ENCODE results near the gene SOX11.

Gene SOX11

DNA sequence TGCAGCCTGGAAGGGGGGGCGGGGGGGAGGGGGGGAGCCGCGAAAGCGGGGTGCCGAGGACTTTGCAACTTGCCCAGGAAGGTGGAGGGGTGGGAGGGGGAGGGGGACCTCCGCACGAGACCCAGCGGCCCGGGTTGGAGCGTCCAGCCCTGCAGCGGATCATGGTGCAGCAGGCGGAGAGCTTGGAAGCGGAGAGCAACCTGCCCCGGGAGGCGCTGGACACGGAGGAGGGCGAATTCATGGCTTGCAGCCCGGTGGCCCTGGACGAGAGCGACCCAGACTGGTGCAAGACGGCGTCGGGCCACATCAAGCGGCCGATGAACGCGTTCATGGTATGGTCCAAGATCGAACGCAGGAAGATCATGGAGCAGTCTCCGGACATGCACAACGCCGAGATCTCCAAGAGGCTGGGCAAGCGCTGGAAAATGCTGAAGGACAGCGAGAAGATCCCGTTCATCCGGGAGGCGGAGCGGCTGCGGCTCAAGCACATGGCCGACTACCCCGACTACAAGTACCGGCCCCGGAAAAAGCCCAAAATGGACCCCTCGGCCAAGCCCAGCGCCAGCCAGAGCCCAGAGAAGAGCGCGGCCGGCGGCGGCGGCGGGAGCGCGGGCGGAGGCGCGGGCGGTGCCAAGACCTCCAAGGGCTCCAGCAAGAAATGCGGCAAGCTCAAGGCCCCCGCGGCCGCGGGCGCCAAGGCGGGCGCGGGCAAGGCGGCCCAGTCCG, 540 bp downstream of the SOX11 start:
- ATAC-seq: peak; percentile 9

DNA sequence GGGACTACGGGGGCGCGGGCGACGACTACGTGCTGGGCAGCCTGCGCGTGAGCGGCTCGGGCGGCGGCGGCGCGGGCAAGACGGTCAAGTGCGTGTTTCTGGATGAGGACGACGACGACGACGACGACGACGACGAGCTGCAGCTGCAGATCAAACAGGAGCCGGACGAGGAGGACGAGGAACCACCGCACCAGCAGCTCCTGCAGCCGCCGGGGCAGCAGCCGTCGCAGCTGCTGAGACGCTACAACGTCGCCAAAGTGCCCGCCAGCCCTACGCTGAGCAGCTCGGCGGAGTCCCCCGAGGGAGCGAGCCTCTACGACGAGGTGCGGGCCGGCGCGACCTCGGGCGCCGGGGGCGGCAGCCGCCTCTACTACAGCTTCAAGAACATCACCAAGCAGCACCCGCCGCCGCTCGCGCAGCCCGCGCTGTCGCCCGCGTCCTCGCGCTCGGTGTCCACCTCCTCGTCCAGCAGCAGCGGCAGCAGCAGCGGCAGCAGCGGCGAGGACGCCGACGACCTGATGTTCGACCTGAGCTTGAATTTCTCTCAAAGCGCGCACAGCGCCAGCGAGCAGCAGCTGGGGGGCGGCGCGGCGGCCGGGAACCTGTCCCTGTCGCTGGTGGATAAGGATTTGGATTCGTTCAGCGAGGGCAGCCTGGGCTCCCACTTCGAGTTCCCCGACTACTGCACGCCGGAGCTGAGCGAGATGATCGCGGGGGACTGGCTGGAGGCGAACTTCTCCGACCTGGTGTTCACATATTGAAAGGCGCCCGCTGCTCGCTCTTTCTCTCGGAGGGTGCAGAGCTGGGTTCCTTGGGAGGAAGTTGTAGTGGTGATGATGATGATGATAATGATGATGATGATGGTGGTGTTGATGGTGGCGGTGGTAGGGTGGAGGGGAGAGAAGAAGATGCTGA, 1.4 kb downstream of the SOX11 start:
- TF ChIP-seq, protein P1, sequence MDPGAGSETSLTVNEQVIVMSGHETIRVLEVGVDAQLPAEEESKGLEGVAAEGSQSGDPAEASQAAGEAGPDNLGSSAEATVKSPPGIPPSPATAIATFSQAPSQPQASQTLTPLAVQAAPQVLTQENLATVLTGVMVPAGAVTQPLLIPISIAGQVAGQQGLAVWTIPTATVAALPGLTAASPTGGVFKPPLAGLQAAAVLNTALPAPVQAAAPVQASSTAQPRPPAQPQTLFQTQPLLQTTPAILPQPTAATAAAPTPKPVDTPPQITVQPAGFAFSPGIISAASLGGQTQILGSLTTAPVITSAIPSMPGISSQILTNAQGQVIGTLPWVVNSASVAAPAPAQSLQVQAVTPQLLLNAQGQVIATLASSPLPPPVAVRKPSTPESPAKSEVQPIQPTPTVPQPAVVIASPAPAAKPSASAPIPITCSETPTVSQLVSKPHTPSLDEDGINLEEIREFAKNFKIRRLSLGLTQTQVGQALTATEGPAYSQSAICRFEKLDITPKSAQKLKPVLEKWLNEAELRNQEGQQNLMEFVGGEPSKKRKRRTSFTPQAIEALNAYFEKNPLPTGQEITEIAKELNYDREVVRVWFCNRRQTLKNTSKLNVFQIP (CRISPR knock-in tag; IDR thresholded peaks at IDR 0.05; ENCODE audit: borderline replicate concordance, low read depth): no peak
- TF ChIP-seq RARB (CRISPR knock-in tag; IDR thresholded peaks at IDR 0.05) (no peak), ESRRG (CRISPR knock-in tag; IDR thresholded peaks at IDR 0.05) (no peak), ZC3H10 (CRISPR knock-in tag; IDR thresholded peaks at IDR 0.05) (no peak), ZNF70 (CRISPR knock-in tag; IDR thresholded peaks at IDR 0.05) (no peak), BACH2 (CRISPR knock-in tag; IDR thresholded peaks at IDR 0.05; ENCODE audit: borderline replicate concordance) (no peak), SNAI2 (CRISPR knock-in tag; IDR thresholded peaks at IDR 0.05) (no peak)
- TF ChIP-seq, protein P2, sequence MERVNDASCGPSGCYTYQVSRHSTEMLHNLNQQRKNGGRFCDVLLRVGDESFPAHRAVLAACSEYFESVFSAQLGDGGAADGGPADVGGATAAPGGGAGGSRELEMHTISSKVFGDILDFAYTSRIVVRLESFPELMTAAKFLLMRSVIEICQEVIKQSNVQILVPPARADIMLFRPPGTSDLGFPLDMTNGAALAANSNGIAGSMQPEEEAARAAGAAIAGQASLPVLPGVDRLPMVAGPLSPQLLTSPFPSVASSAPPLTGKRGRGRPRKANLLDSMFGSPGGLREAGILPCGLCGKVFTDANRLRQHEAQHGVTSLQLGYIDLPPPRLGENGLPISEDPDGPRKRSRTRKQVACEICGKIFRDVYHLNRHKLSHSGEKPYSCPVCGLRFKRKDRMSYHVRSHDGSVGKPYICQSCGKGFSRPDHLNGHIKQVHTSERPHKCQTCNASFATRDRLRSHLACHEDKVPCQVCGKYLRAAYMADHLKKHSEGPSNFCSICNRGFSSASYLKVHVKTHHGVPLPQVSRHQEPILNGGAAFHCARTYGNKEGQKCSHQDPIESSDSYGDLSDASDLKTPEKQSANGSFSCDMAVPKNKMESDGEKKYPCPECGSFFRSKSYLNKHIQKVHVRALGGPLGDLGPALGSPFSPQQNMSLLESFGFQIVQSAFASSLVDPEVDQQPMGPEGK (CRISPR knock-in tag; IDR thresholded peaks at IDR 0.05; ENCODE audit: borderline replicate concordance): no peak
- TF ChIP-seq, protein P3, sequence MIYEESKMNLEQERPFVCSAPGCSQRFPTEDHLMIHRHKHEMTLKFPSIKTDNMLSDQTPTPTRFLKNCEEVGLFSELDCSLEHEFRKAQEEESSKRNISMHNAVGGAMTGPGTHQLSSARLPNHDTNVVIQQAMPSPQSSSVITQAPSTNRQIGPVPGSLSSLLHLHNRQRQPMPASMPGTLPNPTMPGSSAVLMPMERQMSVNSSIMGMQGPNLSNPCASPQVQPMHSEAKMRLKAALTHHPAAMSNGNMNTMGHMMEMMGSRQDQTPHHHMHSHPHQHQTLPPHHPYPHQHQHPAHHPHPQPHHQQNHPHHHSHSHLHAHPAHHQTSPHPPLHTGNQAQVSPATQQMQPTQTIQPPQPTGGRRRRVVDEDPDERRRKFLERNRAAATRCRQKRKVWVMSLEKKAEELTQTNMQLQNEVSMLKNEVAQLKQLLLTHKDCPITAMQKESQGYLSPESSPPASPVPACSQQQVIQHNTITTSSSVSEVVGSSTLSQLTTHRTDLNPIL (CRISPR knock-in tag; IDR thresholded peaks at IDR 0.05; ENCODE audit: low read depth): no peak
- ATAC-seq: no peak

More for the DNA sequence above, 540 bp downstream of the SOX11 start:
- TF ChIP-seq BACH2 (CRISPR knock-in tag; IDR thresholded peaks at IDR 0.05; ENCODE audit: borderline replicate concordance): no peak
- no peak for TF ChIP-seq ESRRG (CRISPR knock-in tag; IDR thresholded peaks at IDR 0.05)
- no peak for TF ChIP-seq RARB (CRISPR knock-in tag; IDR thresholded peaks at IDR 0.05)
- TF ChIP-seq ZC3H10 (CRISPR knock-in tag; IDR thresholded peaks at IDR 0.05): no peak
- TF ChIP-seq SNAI2 (CRISPR knock-in tag; IDR thresholded peaks at IDR 0.05): no peak
- TF ChIP-seq, protein P4, sequence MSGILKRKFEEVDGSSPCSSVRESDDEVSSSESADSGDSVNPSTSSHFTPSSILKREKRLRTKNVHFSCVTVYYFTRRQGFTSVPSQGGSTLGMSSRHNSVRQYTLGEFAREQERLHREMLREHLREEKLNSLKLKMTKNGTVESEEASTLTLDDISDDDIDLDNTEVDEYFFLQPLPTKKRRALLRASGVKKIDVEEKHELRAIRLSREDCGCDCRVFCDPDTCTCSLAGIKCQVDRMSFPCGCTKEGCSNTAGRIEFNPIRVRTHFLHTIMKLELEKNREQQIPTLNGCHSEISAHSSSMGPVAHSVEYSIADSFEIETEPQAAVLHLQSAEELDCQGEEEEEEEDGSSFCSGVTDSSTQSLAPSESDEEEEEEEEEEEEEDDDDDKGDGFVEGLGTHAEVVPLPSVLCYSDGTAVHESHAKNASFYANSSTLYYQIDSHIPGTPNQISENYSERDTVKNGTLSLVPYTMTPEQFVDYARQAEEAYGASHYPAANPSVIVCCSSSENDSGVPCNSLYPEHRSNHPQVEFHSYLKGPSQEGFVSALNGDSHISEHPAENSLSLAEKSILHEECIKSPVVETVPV (CRISPR knock-in tag; IDR thresholded peaks at IDR 0.05): no peak
- no peak for TF ChIP-seq GLIS3 (CRISPR knock-in tag; IDR thresholded peaks at IDR 0.05)
- no peak for TF ChIP-seq ISL1 (CRISPR knock-in tag; IDR thresholded peaks at IDR 0.05)
- no peak for TF ChIP-seq CSDC2 (CRISPR knock-in tag; IDR thresholded peaks at IDR 0.05)
- TF ChIP-seq OSR1 (CRISPR knock-in tag; IDR thresholded peaks at IDR 0.05): no peak
- no peak for TF ChIP-seq ZNF8 (CRISPR knock-in tag; IDR thresholded peaks at IDR 0.05)
- no peak for TF ChIP-seq TOX (CRISPR knock-in tag; IDR thresholded peaks at IDR 0.05; ENCODE audit: borderline replicate concordance)
- no peak for TF ChIP-seq TCF4 (CRISPR knock-in tag; IDR thresholded peaks at IDR 0.05; ENCODE audit: borderline replicate concordance)
- TF ChIP-seq ZNF565 (CRISPR knock-in tag; conservative IDR thresholded peaks at IDR 0.05; ENCODE audit: low read depth): no peak
- TF ChIP-seq, protein P1 (CRISPR knock-in tag; IDR thresholded peaks at IDR 0.05; ENCODE audit: borderline replicate concordance, low read depth): no peak
- no peak for TF ChIP-seq ZFP3 (CRISPR knock-in tag; IDR thresholded peaks at IDR 0.05)
- no peak for TF ChIP-seq PPARA (CRISPR knock-in tag; IDR thresholded peaks at IDR 0.05; ENCODE audit: borderline replicate concordance)
- TF ChIP-seq, protein P3 (CRISPR knock-in tag; IDR thresholded peaks at IDR 0.05; ENCODE audit: low read depth): no peak
